Stimulated activated CD8-positive, alpha-beta memory T cell treated with anti-CD3 and anti-CD28 coated beads, Interleukin-4, amount 100 ng/mL, for 48 hours (primary cell): ENCODE measurements around the gene CTNNA3.
"Not testable (repeated sequence)": the region's sequence is repeated elsewhere in the genome, so short reads cannot be mapped to it uniquely, and the experiment has no call there.

Experiments
- DNase-seq: peaks from one replicate; pipeline ENCODE4 v3.0.0-alpha.2; 2020

CTNNA3 gene

GRCh38 chr10:67696029-67696428 is at the start of gene CTNNA3:
TSS of gene CTNNA3 (minus strand) at chr10:67696195.
- no peak for DNase-seq

- no peak for DNase-seq
Measured at GRCh38 chr10:67735430-67735829, 39.4 kb upstream of the CTNNA3 start.

GRCh38 chr10:67733511-67733910 is 37.5 kb upstream of the CTNNA3 start:
- DNase-seq, result no peak

GRCh38 chr10:67725567-67725966 is 29.6 kb upstream of the CTNNA3 start:
- DNase-seq, result no peak

GRCh38 chr10:67723601-67724000 is 27.6 kb upstream of the CTNNA3 start:
- DNase-seq, result no peak

- DNase-seq, result no peak
Measured at GRCh38 chr10:67722113-67722512, 26.1 kb upstream of the CTNNA3 start.

GRCh38 chr10:67716455-67716854 is 20.5 kb upstream of the CTNNA3 start:
- not testable (repeated sequence) for DNase-seq

GRCh38 chr10:67705921-67706320 is 9.9 kb upstream of the CTNNA3 start:
- DNase-seq, result no peak

GRCh38 chr10:67699613-67700270 is 3.7 kb upstream of the CTNNA3 start:
- DNase-seq, result not testable (repeated sequence)

- no peak for DNase-seq
Measured at GRCh38 chr10:67698164-67698563, 2.2 kb upstream of the CTNNA3 start.

- no peak for DNase-seq
Measured at GRCh38 chr10:67697724-67698131, 1.7 kb upstream of the CTNNA3 start.

- no peak for DNase-seq
Measured at GRCh38 chr10:67696679-67697078, 684 bp upstream of the CTNNA3 start.

- DNase-seq, result no peak
Measured at GRCh38 chr10:67695555-67695954, 440 bp downstream of the CTNNA3 start.

GRCh38 chr10:67691861-67692260 is 4.1 kb downstream of the CTNNA3 start:
- DNase-seq, result not testable (repeated sequence)

GRCh38 chr10:67690540-67690939 is 5.5 kb downstream of the CTNNA3 start:
- DNase-seq, result not testable (repeated sequence)

- DNase-seq, result not testable (repeated sequence)
Measured at GRCh38 chr10:67684140-67684539, 11.9 kb downstream of the CTNNA3 start.

GRCh38 chr10:67678335-67678974 is 17.5 kb downstream of the CTNNA3 start:
- no peak for DNase-seq

GRCh38 chr10:67676208-67676825 is 19.7 kb downstream of the CTNNA3 start:
- no peak for DNase-seq

- no peak for DNase-seq
Measured at GRCh38 chr10:67670401-67670800, 25.6 kb downstream of the CTNNA3 start.

- DNase-seq, result no peak
Measured at GRCh38 chr10:67669978-67670377, 26.0 kb downstream of the CTNNA3 start.

- no peak for DNase-seq
Measured at GRCh38 chr10:67668448-67668847, 27.5 kb downstream of the CTNNA3 start.

GRCh38 chr10:67667035-67667425 is 29.0 kb downstream of the CTNNA3 start:
- no peak for DNase-seq

GRCh38 chr10:67666416-67667034 is 29.5 kb downstream of the CTNNA3 start:
- no peak for DNase-seq

GRCh38 chr10:67665491-67665890 is 30.5 kb downstream of the CTNNA3 start:
- DNase-seq, result no peak
